ENCODE data around the gene CBLIF. TPM values are rescaled to one million over a fixed set of nuclear protein-coding genes. Genes with fewer than 3 reads are reported as not detected.
"Not testable (repeated sequence)": the region's sequence is repeated elsewhere in the genome, so short reads cannot be mapped to it uniquely, and the experiment has no call there.

Gene CBLIF
- total RNA-seq, 4 donors from 2014 or later: not detected

DNA sequence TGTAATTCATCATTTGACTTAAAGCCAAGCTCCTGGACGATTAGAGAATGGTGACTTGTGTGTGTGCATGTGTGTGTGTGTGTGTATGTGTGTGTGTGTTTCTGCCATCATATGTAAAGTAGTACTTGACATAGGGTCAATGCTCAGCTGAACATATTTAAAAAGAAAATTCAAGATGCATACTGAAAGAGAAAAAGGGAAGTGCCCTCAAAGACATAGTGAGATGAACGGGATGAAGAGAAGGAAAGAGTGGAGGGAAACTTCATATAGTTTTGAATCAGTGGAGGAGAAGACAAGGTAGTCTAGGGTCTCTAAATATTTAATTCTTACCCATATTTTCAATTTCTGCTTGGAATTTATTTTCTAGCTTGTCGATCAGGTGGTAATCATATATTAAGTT is 17.0 kb upstream of the CBLIF start:
- ATAC-seq (ENCODE audit: low FRiP score) (no peak), DNase-seq (ENCODE audit: low spot score) (no peak)
- TF ChIP-seq, protein P1, sequence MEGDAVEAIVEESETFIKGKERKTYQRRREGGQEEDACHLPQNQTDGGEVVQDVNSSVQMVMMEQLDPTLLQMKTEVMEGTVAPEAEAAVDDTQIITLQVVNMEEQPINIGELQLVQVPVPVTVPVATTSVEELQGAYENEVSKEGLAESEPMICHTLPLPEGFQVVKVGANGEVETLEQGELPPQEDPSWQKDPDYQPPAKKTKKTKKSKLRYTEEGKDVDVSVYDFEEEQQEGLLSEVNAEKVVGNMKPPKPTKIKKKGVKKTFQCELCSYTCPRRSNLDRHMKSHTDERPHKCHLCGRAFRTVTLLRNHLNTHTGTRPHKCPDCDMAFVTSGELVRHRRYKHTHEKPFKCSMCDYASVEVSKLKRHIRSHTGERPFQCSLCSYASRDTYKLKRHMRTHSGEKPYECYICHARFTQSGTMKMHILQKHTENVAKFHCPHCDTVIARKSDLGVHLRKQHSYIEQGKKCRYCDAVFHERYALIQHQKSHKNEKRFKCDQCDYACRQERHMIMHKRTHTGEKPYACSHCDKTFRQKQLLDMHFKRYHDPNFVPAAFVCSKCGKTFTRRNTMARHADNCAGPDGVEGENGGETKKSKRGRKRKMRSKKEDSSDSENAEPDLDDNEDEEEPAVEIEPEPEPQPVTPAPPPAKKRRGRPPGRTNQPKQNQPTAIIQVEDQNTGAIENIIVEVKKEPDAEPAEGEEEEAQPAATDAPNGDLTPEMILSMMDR (IDR thresholded peaks at IDR 0.05): no peak

DNA sequence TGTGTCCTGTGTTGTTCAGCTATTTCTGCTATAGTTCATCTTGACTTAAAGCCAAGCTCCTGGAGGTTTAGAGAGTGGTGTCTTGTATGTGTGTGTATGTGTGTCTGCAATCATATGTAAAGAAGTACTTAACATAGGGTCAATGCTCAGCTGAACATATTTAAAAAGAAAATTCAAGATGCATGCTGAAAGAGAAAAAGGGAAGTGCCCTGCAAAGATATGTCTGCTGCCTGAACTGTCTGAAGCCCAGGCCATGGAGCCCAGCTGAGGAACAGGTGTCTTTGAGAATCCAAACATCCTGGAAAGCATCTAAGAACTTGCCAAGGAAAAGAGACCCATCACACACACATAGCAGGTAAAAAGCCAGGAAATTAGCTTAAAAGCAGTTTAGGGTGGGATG is 14.4 kb upstream of the CBLIF start:
- DNase-seq (ENCODE audit: low spot score) (no peak), ATAC-seq (ENCODE audit: low FRiP score) (no peak)
- TF ChIP-seq, protein P1 (IDR thresholded peaks at IDR 0.05): no peak

DNA sequence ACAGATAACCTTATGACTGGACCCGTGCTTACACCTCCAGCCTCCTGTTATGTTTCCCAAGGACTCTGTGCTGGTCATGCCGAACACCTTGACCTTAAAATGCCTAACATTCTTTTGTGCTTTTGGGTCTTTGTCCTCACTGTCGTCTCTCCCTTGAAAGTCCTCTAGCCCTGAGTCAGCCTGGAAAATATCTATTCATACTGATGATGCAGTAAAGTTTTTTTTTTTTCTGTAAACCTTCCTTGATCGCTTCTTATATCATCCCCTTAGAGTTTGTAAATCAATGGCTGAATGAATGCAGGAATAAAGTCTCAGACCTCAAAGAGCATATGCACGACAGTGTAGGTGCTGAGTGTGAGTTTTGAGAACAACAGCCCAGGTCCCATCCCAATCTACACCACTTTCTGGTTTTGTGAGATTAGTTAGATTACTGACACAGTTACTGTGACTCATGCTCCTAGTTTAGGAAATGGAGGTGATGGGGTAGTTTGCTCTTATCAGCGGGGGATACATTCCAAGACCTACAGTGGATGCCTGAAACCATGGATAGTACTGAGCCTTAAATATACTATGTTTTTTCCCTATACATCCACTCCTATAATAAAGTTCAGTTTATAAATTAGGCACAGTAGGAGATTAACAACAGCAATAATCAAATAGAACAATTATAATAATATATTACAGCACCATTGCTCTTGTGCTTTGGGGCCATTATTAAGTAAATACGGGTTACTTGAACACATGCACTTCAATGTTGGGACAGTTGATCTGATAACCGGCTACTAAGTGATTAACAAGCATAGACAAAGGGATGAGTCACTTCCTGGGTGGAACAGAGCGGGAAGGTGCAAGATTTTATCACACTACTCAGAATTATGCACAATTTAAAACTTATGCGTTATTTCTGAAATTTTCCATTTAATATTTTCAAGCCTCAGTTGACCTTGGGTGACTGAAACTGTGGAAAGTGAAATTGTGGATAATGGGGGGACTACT is 12.4 kb upstream of the CBLIF start:
- ATAC-seq (ENCODE audit: low FRiP score) (no peak), DNase-seq (ENCODE audit: low spot score) (no peak)
- TF ChIP-seq, protein P1 (IDR thresholded peaks at IDR 0.05): no peak

DNA sequence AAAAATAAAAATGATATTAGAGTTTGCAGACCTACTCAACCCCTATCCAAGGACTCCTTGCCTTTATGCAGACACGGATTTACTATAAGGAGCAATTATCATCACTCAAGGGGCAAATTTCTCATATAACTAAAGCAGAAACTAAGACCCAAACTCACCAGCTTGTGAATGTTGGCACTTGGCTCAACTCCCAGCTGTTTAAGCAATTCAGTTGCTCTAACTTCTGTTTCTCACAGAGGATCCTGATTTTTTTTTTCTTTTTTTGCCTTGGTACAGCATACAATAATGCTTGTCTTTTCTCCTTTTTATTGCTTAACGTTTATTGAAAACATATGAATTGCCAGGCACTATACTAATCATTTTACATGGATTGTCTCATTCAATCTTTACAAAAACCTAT is 9.6 kb upstream of the CBLIF start:
- TF ChIP-seq, protein P1 (IDR thresholded peaks at IDR 0.05): no peak
- DNase-seq (ENCODE audit: low spot score): no peak
- no peak for ATAC-seq (ENCODE audit: low FRiP score)

DNA sequence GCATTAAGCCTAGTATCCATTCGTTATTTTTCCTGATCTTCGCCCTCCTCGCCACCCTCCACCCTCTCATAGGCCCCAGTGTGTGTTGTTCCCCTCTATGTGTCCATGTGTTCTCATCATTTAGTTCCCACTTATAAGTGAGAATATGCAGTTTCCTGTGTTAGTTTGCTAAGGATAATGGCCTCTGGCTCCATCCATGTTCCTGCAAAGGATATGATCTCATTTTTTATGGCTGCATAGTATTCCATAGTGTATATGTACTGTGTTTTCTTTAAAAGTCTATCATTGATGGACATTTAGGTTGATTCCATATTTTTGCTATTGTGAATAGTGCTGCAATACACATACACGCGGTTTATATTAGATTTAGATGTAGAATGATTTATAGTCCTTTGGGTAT is 6.1 kb upstream of the CBLIF start:
- not testable (repeated sequence) for DNase-seq (ENCODE audit: low spot score); ATAC-seq (ENCODE audit: low FRiP score)

DNA sequence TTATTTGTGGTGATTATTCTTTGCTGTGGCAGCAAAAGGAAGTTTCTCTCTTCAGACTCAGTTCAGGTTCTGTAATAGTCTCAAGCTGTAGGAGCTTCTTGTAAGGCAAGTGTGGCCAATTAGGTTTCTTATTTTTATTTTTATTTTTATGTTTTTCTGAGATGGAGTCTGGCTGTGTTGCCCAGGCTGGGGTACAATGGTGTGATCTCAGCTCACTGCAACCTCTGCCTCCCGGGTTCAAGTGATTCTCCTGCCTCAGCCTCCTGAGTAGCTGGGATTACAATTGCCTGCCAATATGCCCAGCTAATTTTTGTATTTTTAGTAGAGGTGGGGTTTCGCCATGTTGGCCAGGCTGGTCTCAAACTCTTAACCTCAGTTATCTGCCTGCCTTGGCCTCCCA is 4.3 kb upstream of the CBLIF start:
- DNase-seq (ENCODE audit: low spot score); ATAC-seq (ENCODE audit: low FRiP score): not testable (repeated sequence)

DNA sequence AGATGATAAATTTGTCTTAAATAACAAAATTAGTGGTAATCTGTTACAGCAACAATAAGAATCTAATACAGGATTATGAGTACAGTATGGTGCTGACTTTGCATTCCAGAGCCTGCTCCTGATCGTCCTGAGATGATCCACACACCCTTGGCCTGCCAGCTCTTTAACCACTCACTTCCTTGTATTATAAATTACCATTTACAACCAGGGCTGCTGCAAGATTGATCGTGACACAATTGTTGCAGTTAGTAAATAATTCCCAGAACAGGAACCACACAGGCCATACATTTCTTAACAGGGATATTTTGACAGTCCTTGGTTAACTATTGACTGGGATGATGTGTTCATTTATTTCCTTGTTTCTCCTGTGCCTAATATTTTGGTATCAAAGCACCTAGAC is 3.8 kb upstream of the CBLIF start:
- TF ChIP-seq, protein P1 (IDR thresholded peaks at IDR 0.05): no peak
- DNase-seq (ENCODE audit: low spot score): no peak
- ATAC-seq (ENCODE audit: low FRiP score): no peak

DNA sequence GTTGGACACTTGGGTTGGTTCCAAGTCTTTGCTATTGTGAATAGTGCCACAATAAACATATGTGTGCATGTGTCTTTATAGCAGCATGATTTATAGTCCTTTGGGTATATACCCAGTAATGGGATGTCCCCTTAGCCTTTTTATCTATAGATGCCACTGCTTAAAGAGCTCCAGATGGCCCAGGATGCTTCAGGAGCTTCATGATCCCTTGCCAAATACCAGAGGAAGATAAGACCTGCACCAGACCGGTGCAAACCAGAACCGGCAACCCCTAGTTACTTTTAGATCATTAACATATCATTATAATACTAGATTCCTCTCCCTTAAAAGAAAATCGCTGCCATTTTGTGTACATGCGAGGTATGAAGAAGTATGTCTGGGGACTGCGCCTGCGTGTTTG is 3.1 kb upstream of the CBLIF start:
- not testable (repeated sequence) for DNase-seq (ENCODE audit: low spot score)

More for the DNA sequence above, 3.1 kb upstream of the CBLIF start:
- ATAC-seq (ENCODE audit: low FRiP score): not testable (repeated sequence)
